NCI-H82 (cell line): ENCODE data around the gene TREX2.

Experiments
- DNase-seq: peaks from one replicate; lab custom pipeline; 2025; lab: John Stamatoyannopoulos, UW

TREX2 gene

GRCh38 chrX:153475751-153476281, 30.0 kb upstream of the TREX2 start:
- DNase-seq = peak; percentile 37

- no peak for DNase-seq
These were observed 29.4 kb upstream of the TREX2 start for GRCh38 chrX:153475271-153475670.

GRCh38 chrX:153474718-153475117, 28.9 kb upstream of the TREX2 start:
- no peak for DNase-seq

- no peak for DNase-seq
These were observed 28.4 kb upstream of the TREX2 start for GRCh38 chrX:153474266-153474665.

DNA sequence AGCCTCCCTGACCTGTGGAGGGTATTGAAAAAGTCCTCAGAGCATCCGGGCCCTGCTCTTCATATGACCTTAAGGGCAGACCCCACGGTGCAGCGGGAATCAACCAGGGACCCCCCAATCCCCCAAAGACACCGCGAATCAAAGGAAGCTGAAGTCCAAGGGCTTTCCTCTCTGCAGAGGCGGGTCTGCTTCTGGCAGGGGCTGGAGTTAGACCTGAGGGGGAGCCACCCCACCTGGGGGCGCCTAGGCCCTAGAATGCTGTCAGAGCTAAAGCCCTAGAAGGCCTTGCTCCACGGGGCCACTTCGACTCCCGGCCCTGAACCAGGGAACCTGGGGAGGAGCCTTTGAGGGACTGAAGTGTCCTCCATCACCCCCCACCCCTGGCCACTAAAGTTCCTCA, 27.3 kb upstream of the TREX2 start:
- no peak for DNase-seq

- no peak for DNase-seq
These were observed 25.9 kb upstream of the TREX2 start for GRCh38 chrX:153471663-153472280.

GRCh38 chrX:153470411-153471363, 24.8 kb upstream of the TREX2 start, which contains the start of gene HAUS7:
Gene HAUS7 (minus strand): TSS chrX:153470576. CDS start chrX:153470557, 19 bp downstream.
- DNase-seq = peak; percentile 95

- peak; percentile 55 for DNase-seq
These were observed 24.1 kb upstream of the TREX2 start for GRCh38 chrX:153469811-153470410.

- no peak for DNase-seq
These were observed 22.2 kb upstream of the TREX2 start for GRCh38 chrX:153468008-153468580.

DNA sequence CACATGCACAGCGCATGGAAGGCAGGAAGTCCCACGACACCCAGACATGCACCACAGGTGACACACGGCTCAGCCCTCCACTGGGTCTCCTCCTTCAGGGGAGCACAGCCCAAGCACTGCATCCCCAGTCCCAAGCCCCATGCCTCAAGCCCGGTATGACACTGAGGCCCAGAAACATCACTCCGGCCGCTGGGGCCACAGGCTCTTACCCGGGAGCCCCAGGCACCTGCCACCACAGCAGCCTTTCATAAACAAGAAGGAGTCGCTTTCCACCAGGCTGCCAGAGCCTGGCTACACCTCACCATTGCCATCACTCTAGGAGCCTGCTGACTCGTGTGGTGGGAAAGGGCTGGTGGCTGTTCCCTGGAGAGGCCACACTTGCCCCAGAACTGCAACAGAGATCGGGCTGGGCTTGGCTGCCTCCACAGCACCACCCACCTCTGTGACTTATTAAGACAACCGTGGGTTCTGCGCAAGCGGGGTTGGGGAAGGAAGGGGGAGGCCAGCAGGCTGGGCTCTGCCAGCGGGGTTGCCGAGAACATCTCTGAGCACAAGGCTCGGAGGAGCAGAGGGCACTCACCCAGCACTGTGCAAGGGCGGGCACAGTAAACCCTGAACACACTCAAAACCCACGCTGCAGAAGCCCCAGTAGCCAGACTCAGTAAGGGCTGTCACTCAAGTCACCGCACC, 20.0 kb upstream of the TREX2 start:
- no peak for DNase-seq

DNA sequence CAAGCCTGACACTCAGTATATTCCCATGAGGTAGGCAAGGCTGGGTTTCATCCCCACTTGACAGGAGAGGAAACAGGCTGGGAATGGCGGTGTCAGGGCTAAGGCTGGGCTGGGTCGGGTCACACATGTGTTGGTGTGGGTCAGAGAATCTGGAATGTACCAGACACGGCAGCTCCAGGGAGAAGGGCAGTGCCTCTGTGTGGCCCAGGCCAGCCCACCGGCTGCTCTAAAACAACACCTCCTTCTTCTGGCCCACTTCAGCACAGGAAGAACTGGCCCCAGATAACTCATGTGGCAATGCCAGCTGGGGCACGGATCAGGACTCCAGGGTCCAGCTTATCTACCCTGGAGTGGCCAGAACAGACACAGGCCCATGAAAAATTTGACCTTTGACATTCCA, 18.3 kb upstream of the TREX2 start:
- no peak for DNase-seq

GRCh38 chrX:153463556-153463955, 17.7 kb upstream of the TREX2 start:
- no peak for DNase-seq

DNA sequence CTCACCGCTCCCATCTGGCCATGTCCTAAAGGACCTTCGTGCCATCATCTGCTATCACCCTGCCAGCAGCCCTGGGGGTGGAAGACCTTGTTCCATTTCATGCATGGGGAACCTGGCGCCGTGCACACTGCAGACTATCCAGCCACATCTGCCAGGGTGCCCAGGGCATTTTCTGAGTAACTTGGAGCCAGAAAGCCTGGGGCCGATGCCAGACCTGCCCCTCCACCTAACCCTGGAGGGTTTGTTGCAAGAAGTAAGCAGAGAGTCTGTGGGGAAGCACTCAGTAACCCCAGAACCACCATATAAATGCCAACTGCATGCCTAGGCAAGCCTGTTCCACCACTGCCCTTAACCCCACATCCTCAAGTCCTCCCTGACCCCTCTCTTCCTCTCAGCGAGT, 17.2 kb upstream of the TREX2 start:
- DNase-seq = no peak

GRCh38 chrX:153462291-153462690, 16.4 kb upstream of the TREX2 start:
- DNase-seq = no peak

GRCh38 chrX:153460826-153461225, 15.0 kb upstream of the TREX2 start:
- DNase-seq = peak; percentile 76

GRCh38 chrX:153459986-153460385, 14.1 kb upstream of the TREX2 start:
- DNase-seq = no peak

- DNase-seq = no peak
These were observed 12.6 kb upstream of the TREX2 start for GRCh38 chrX:153458476-153458875.

GRCh38 chrX:153457827-153458466, 12.1 kb upstream of the TREX2 start:
- DNase-seq = no peak

GRCh38 chrX:153457136-153457825, 11.4 kb upstream of the TREX2 start:
- DNase-seq = no peak

DNA sequence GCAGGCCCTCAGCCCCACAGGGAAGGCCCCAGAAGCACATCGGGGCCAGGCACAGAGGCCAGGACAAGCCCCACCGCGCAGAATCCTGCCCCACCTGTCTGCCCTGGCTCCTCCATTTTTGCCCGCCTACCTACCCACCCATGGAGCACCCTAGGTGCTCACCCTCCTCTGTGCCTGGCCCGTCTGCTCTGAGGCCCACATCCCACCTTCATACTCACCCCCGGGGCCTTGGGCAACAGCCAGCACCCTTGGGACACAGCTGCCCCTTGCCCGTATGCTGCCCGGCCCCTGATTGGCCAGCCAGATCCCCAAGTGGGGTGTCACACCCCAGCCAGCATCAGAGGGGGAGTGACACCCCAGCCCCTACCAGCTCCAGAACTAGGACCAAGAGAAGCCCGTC, 10.8 kb upstream of the TREX2 start:
- DNase-seq = no peak

GRCh38 chrX:153456161-153456560, 10.3 kb upstream of the TREX2 start:
- no peak for DNase-seq
